ENCODE data around the gene EYA3. TPM values are rescaled to one million over a fixed set of nuclear protein-coding genes. Genes with fewer than 3 reads are reported as not detected.

The EYA3 gene
- total and polyA plus RNA-seq, 10 of the 15 experiments (the other 5 are each of a cell fraction or from before 2014, with no cell fraction given) = 13.0 to 46.6 (median 23.4) TPM

- Histone ChIP-seq H2AFZ (ENCODE audit: control insufficient read depth, low read depth, low read length) (no peak overlapping the region), H3K4me3 (peak overlapping the region; percentile 82; the same call in 1 of the 2 replicates), H3K9ac (ENCODE audit: control insufficient read depth, insufficient read depth, low read length) (no peak overlapping the region; the same call in 1 of the 2 replicates), H3K27ac (ENCODE audit: control insufficient read depth, insufficient read depth) (no peak overlapping the region), H3K27me3 (replicated peaks in 1 of 2; ENCODE audit: control insufficient read depth in 2 of 2, insufficient read depth in 2 of 2, low read length in 1 of 2) (no peaks in the 10 kb centered on the region), H3K36me3 (ENCODE audit: control insufficient read depth in 2 of 2, insufficient read depth in 2 of 2, low read length in 1 of 2) (peaks cover 0 to 2% of the 10 kb centered on the region in 2 experiments; a peak in 2 of 4 replicates), H3K9me3 (replicated peaks; ENCODE audit: control insufficient read depth, insufficient read depth, low read length) (no peaks in the 10 kb centered on the region), H3K79me2 (ENCODE audit: control insufficient read depth, insufficient read depth, low read length) (no peaks in the 10 kb centered on the region), H3K4me2 (ENCODE audit: control insufficient read depth, insufficient read depth) (peak overlapping the region; percentile 90), H4K20me1 (ENCODE audit: control insufficient read depth, insufficient read depth) (no peaks in the 10 kb centered on the region), H3K4me1 (ENCODE audit: control insufficient read depth, insufficient read depth, low read length) (peaks cover 4% of the 10 kb centered on the region)
- WGBS (ENCODE audit: insufficient coverage, insufficient replicate concordance, low lambda C conversion rate, missing lambda C conversion rate) = 75% methylated on average over 13 of the region's 13 CpGs
- ChIA-PET SMC1A (ENCODE audit: uncharacterized antibody, unreplicated experiment) (interaction anchor here (1.9 kb wide), 1 partner anchor 129 kb away, joined by 5 read pairs; no protein-coding TSS in a partner anchor), POLR2A (interaction anchor here (0.8 kb wide), 1 partner anchor 69 kb away, joined by 4 read pairs; no protein-coding TSS in a partner anchor), CTCF (interaction anchor here (1.0 to 1.2 kb wide), 3 partner anchors 10 to 248 kb away, joined by 3 to 4 read pairs (median 4); no protein-coding TSS in a partner anchor), RAD21 (ENCODE audit: unreplicated experiment) (no interaction called here)
- no peak for ATAC-seq
- no peak for FAIRE-seq
- in situ Hi-C loops (cut with MboI) (no loop called here), intact Hi-C loops (cut with micrococcal nuclease; ENCODE audit: unreplicated experiment) (no loop called here)
- TF ChIP-seq ESRRA (IDR thresholded peaks at IDR 0.05; ENCODE audit: low read length) = no peak
- TF ChIP-seq, protein P1, sequence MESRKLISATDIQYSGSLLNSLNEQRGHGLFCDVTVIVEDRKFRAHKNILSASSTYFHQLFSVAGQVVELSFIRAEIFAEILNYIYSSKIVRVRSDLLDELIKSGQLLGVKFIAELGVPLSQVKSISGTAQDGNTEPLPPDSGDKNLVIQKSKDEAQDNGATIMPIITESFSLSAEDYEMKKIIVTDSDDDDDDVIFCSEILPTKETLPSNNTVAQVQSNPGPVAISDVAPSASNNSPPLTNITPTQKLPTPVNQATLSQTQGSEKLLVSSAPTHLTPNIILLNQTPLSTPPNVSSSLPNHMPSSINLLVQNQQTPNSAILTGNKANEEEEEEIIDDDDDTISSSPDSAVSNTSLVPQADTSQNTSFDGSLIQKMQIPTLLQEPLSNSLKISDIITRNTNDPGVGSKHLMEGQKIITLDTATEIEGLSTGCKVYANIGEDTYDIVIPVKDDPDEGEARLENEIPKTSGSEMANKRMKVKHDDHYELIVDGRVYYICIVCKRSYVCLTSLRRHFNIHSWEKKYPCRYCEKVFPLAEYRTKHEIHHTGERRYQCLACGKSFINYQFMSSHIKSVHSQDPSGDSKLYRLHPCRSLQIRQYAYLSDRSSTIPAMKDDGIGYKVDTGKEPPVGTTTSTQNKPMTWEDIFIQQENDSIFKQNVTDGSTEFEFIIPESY (IDR thresholded peaks at IDR 0.05) = no peak
- no peak for TF ChIP-seq HDAC6 (IDR thresholded peaks at IDR 0.05; ENCODE audit: unreplicated experiment)
- no peak for TF ChIP-seq ZNF384 (IDR thresholded peaks at IDR 0.05; ENCODE audit: borderline replicate concordance, low read depth, low read length)
- TF ChIP-seq HCFC1 (IDR thresholded peaks at IDR 0.05; ENCODE audit: low read length) = no peak
- TF ChIP-seq ZNF217 (IDR thresholded peaks at IDR 0.05) = no peak
- TF ChIP-seq, protein P2, sequence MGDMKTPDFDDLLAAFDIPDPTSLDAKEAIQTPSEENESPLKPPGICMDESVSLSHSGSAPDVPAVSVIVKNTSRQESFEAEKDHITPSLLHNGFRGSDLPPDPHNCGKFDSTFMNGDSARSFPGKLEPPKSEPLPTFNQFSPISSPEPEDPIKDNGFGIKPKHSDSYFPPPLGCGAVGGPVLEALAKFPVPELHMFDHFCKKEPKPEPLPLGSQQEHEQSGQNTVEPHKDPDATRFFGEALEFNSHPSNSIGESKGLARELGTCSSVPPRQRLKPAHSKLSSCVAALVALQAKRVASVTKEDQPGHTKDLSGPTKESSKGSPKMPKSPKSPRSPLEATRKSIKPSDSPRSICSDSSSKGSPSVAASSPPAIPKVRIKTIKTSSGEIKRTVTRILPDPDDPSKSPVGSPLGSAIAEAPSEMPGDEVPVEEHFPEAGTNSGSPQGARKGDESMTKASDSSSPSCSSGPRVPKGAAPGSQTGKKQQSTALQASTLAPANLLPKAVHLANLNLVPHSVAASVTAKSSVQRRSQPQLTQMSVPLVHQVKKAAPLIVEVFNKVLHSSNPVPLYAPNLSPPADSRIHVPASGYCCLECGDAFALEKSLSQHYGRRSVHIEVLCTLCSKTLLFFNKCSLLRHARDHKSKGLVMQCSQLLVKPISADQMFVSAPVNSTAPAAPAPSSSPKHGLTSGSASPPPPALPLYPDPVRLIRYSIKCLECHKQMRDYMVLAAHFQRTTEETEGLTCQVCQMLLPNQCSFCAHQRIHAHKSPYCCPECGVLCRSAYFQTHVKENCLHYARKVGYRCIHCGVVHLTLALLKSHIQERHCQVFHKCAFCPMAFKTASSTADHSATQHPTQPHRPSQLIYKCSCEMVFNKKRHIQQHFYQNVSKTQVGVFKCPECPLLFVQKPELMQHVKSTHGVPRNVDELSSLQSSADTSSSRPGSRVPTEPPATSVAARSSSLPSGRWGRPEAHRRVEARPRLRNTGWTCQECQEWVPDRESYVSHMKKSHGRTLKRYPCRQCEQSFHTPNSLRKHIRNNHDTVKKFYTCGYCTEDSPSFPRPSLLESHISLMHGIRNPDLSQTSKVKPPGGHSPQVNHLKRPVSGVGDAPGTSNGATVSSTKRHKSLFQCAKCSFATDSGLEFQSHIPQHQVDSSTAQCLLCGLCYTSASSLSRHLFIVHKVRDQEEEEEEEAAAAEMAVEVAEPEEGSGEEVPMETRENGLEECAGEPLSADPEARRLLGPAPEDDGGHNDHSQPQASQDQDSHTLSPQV (IDR thresholded peaks at IDR 0.05) = no peak
- no peak for TF ChIP-seq CREB1 (IDR thresholded peaks at IDR 0.05; ENCODE audit: low read depth)
- no peak for TF ChIP-seq POU2F2 (IDR thresholded peaks at IDR 0.05; ENCODE audit: borderline replicate concordance, low read depth, low read length)
- no peak for TF ChIP-seq YY1 (IDR thresholded peaks at IDR 0.05; ENCODE audit: low read depth, low read length)
- TF ChIP-seq NR2C2 (IDR thresholded peaks at IDR 0.05; ENCODE audit: borderline replicate concordance, control insufficient read depth, insufficient read length, low read depth) = no peak
- TF ChIP-seq, protein P3, sequence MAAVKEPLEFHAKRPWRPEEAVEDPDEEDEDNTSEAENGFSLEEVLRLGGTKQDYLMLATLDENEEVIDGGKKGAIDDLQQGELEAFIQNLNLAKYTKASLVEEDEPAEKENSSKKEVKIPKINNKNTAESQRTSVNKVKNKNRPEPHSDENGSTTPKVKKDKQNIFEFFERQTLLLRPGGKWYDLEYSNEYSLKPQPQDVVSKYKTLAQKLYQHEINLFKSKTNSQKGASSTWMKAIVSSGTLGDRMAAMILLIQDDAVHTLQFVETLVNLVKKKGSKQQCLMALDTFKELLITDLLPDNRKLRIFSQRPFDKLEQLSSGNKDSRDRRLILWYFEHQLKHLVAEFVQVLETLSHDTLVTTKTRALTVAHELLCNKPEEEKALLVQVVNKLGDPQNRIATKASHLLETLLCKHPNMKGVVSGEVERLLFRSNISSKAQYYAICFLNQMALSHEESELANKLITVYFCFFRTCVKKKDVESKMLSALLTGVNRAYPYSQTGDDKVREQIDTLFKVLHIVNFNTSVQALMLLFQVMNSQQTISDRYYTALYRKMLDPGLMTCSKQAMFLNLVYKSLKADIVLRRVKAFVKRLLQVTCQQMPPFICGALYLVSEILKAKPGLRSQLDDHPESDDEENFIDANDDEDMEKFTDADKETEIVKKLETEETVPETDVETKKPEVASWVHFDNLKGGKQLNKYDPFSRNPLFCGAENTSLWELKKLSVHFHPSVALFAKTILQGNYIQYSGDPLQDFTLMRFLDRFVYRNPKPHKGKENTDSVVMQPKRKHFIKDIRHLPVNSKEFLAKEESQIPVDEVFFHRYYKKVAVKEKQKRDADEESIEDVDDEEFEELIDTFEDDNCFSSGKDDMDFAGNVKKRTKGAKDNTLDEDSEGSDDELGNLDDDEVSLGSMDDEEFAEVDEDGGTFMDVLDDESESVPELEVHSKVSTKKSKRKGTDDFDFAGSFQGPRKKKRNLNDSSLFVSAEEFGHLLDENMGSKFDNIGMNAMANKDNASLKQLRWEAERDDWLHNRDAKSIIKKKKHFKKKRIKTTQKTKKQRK (IDR thresholded peaks at IDR 0.05; ENCODE audit: low read depth, low read length) = no peak
- TSS peak; percentile 52 for BruUV-seq (replicated peaks)
- DNase-seq (ENCODE audit: low read depth, low spot score) = no peak
Observed at GRCh38 chr1:27960762-27961645, 127.4 kb downstream of the EYA3 start.
